Measurements from ENCODE around the gene PRKAA2. TPM values are rescaled to one million over a fixed set of nuclear protein-coding genes. Genes with fewer than 3 reads are reported as not detected.
"Not testable (repeated sequence)": the region's sequence is repeated elsewhere in the genome, so short reads cannot be mapped to it uniquely, and the experiment has no call there.

PRKAA2 gene
- total RNA-seq (2012; rRNA removed): 1.3 and 1.7 TPM in 2 replicates

- H3K9me3 ChIP-seq (replicated peaks; ENCODE audit: low read length): no peaks in the 10 kb centered on the region
- H3K4me3 ChIP-seq (ENCODE audit: low read length): peak within 1 kb of the TSS; percentile 79
- H3K36me3 ChIP-seq (ENCODE audit: insufficient read depth, low read length): no peaks in the 10 kb centered on the region
- peaks cover 9% of the 10 kb centered on the region for H3K4me1 ChIP-seq (ENCODE audit: control insufficient read depth, insufficient read depth, low read length)
- peak within 1 kb of the TSS; percentile 66 for H3K9ac ChIP-seq (ENCODE audit: low read depth, low read length)
- H3K4me2 ChIP-seq (ENCODE audit: low read length): peak within 1 kb of the TSS; percentile 96
- no peaks in the 10 kb centered on the region for H3K27me3 ChIP-seq (ENCODE audit: control insufficient read depth, insufficient read depth, low read length)
These were observed at the start of gene PRKAA2 for GRCh38 chr1:56644919-56645676. Gene PRKAA2 (plus strand): TSS chr1:56645314. CDS start chr1:56645388, 74 bp downstream.

GRCh38 chr1:56595397-56596191 is 49.5 kb upstream of the PRKAA2 start:
- H3K4me2 ChIP-seq (ENCODE audit: low read length); H3K36me3 ChIP-seq (ENCODE audit: insufficient read depth, low read length); H3K4me1 ChIP-seq (ENCODE audit: control insufficient read depth, insufficient read depth, low read length); H3K27me3 ChIP-seq (ENCODE audit: control insufficient read depth, insufficient read depth, low read length); H3K9ac ChIP-seq (ENCODE audit: low read depth, low read length); H3K4me3 ChIP-seq (ENCODE audit: low read length); H3K9me3 ChIP-seq (replicated peaks; ENCODE audit: low read length): not testable (repeated sequence)

- not testable (repeated sequence) for H3K9ac ChIP-seq (ENCODE audit: low read depth, low read length); H3K9me3 ChIP-seq (replicated peaks; ENCODE audit: low read length); H3K4me2 ChIP-seq (ENCODE audit: low read length); H3K36me3 ChIP-seq (ENCODE audit: insufficient read depth, low read length); H3K4me1 ChIP-seq (ENCODE audit: control insufficient read depth, insufficient read depth, low read length); H3K27me3 ChIP-seq (ENCODE audit: control insufficient read depth, insufficient read depth, low read length); H3K4me3 ChIP-seq (ENCODE audit: low read length)
These were observed 35.0 kb upstream of the PRKAA2 start for GRCh38 chr1:56610097-56610496.

- H3K9ac ChIP-seq (ENCODE audit: low read depth, low read length); H3K4me1 ChIP-seq (ENCODE audit: control insufficient read depth, insufficient read depth, low read length); H3K4me2 ChIP-seq (ENCODE audit: low read length): not testable (repeated sequence)
These were observed 34.3 kb upstream of the PRKAA2 start for GRCh38 chr1:56610770-56611169.

GRCh38 chr1:56617141-56617540 is 28.0 kb upstream of the PRKAA2 start:
- H3K36me3 ChIP-seq (ENCODE audit: insufficient read depth, low read length): no peaks in the 10 kb centered on the region
- H3K27me3 ChIP-seq (ENCODE audit: control insufficient read depth, insufficient read depth, low read length): no peaks in the 10 kb centered on the region
- H3K4me3 ChIP-seq (ENCODE audit: low read length): no peak overlapping the region
- no peaks in the 10 kb centered on the region for H3K4me1 ChIP-seq (ENCODE audit: control insufficient read depth, insufficient read depth, low read length)
- no peaks in the 10 kb centered on the region for H3K9me3 ChIP-seq (replicated peaks; ENCODE audit: low read length)
- no peak overlapping the region for H3K4me2 ChIP-seq (ENCODE audit: low read length)
- no peak overlapping the region for H3K9ac ChIP-seq (ENCODE audit: low read depth, low read length)

More at GRCh38 chr1:56610770-56611169, 34.3 kb upstream of the PRKAA2 start:
- H3K27me3 ChIP-seq (ENCODE audit: control insufficient read depth, insufficient read depth, low read length); H3K4me3 ChIP-seq (ENCODE audit: low read length); H3K36me3 ChIP-seq (ENCODE audit: insufficient read depth, low read length); H3K9me3 ChIP-seq (replicated peaks; ENCODE audit: low read length): not testable (repeated sequence)

- no peaks in the 10 kb centered on the region for H3K9me3 ChIP-seq (replicated peaks; ENCODE audit: low read length)
- H3K4me1 ChIP-seq (ENCODE audit: control insufficient read depth, insufficient read depth, low read length): peaks cover 34% of the 10 kb centered on the region
- H3K36me3 ChIP-seq (ENCODE audit: insufficient read depth, low read length): no peaks in the 10 kb centered on the region
- no peaks in the 10 kb centered on the region for H3K27me3 ChIP-seq (ENCODE audit: control insufficient read depth, insufficient read depth, low read length)
- H3K9ac ChIP-seq (ENCODE audit: low read depth, low read length): no peak overlapping the region
- H3K4me3 ChIP-seq (ENCODE audit: low read length): no peak overlapping the region
- H3K4me2 ChIP-seq (ENCODE audit: low read length): peak overlapping the region; percentile 59
These were observed 19.2 kb upstream of the PRKAA2 start for GRCh38 chr1:56625819-56626440.

- Histone ChIP-seq H3K9ac (ENCODE audit: low read depth, low read length) (peak overlapping the region; percentile 35), H3K4me3 (ENCODE audit: low read length) (no peak overlapping the region), H3K27me3 (ENCODE audit: control insufficient read depth, insufficient read depth, low read length) (no peaks in the 10 kb centered on the region), H3K4me2 (ENCODE audit: low read length) (peak overlapping the region; percentile 59), H3K36me3 (ENCODE audit: insufficient read depth, low read length) (no peaks in the 10 kb centered on the region), H3K4me1 (ENCODE audit: control insufficient read depth, insufficient read depth, low read length) (peaks cover 34% of the 10 kb centered on the region), H3K9me3 (replicated peaks; ENCODE audit: low read length) (no peaks in the 10 kb centered on the region)
These were observed 18.6 kb upstream of the PRKAA2 start for GRCh38 chr1:56626546-56626945.

- Histone ChIP-seq H3K27me3 (ENCODE audit: control insufficient read depth, insufficient read depth, low read length) (no peaks in the 10 kb centered on the region), H3K9me3 (replicated peaks; ENCODE audit: low read length) (no peaks in the 10 kb centered on the region), H3K4me1 (ENCODE audit: control insufficient read depth, insufficient read depth, low read length) (peaks cover 34% of the 10 kb centered on the region), H3K36me3 (ENCODE audit: insufficient read depth, low read length) (no peaks in the 10 kb centered on the region), H3K4me2 (ENCODE audit: low read length) (peak overlapping the region; percentile 59), H3K4me3 (ENCODE audit: low read length) (no peak overlapping the region), H3K9ac (ENCODE audit: low read depth, low read length) (peak overlapping the region; percentile 35)
These were observed 18.0 kb upstream of the PRKAA2 start for GRCh38 chr1:56627019-56627635.

- peaks cover 34% of the 10 kb centered on the region for H3K4me1 ChIP-seq (ENCODE audit: control insufficient read depth, insufficient read depth, low read length)
- H3K36me3 ChIP-seq (ENCODE audit: insufficient read depth, low read length): no peaks in the 10 kb centered on the region
- H3K4me3 ChIP-seq (ENCODE audit: low read length): no peak overlapping the region
- H3K9me3 ChIP-seq (replicated peaks; ENCODE audit: low read length): no peaks in the 10 kb centered on the region
- H3K9ac ChIP-seq (ENCODE audit: low read depth, low read length): no peak overlapping the region
- H3K4me2 ChIP-seq (ENCODE audit: low read length): peak overlapping the region; percentile 59
- H3K27me3 ChIP-seq (ENCODE audit: control insufficient read depth, insufficient read depth, low read length): no peaks in the 10 kb centered on the region
These were observed 17.5 kb upstream of the PRKAA2 start for GRCh38 chr1:56627636-56628039.

- H3K4me1 ChIP-seq (ENCODE audit: control insufficient read depth, insufficient read depth, low read length): peaks cover 25% of the 10 kb centered on the region
- H3K4me3 ChIP-seq (ENCODE audit: low read length): no peak overlapping the region
- H3K9me3 ChIP-seq (replicated peaks; ENCODE audit: low read length): no peaks in the 10 kb centered on the region
- H3K9ac ChIP-seq (ENCODE audit: low read depth, low read length): no peak overlapping the region
- no peaks in the 10 kb centered on the region for H3K27me3 ChIP-seq (ENCODE audit: control insufficient read depth, insufficient read depth, low read length)
- no peak overlapping the region for H3K4me2 ChIP-seq (ENCODE audit: low read length)
- H3K36me3 ChIP-seq (ENCODE audit: insufficient read depth, low read length): no peaks in the 10 kb centered on the region
These were observed 14.3 kb upstream of the PRKAA2 start for GRCh38 chr1:56630786-56631185.

- Histone ChIP-seq H3K27me3 (ENCODE audit: control insufficient read depth, insufficient read depth, low read length) (no peaks in the 10 kb centered on the region), H3K36me3 (ENCODE audit: insufficient read depth, low read length) (no peaks in the 10 kb centered on the region), H3K4me2 (ENCODE audit: low read length) (no peak overlapping the region), H3K4me3 (ENCODE audit: low read length) (no peak overlapping the region), H3K4me1 (ENCODE audit: control insufficient read depth, insufficient read depth, low read length) (peaks cover 14% of the 10 kb centered on the region), H3K9me3 (replicated peaks; ENCODE audit: low read length) (no peaks in the 10 kb centered on the region), H3K9ac (ENCODE audit: low read depth, low read length) (no peak overlapping the region)
These were observed 13.2 kb upstream of the PRKAA2 start for GRCh38 chr1:56631901-56632300.
